ENCODE data around the gene ALDH3A1. TPM values are rescaled to one million over a fixed set of nuclear protein-coding genes. Genes with fewer than 3 reads are reported as not detected.

Gene ALDH3A1
- total and polyA plus RNA-seq, 2 donors (not counting 3 experiments of a cell fraction or from before 2014, with no cell fraction given), result 0.11 to 1.2 TPM

DNA sequence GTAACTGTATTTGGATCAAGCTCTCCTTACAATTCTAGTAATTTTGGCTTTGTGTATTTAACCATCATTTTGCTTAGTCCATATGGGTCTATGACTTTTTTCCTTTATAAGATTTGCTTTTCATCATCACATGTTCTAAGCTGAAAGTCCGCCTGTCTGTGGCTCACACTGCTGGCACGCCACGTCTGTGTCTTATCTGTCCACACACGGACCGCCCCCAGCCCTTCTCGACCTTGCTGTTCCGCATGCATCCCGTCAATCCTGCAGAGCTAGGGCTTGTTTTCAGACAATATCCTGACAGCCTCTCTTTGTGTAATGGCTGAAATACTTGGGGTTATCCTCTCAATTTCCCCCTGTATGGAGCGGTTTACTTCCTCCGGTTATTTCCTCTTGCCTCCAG, 8.4 kb upstream of the ALDH3A1 start:
- BruUV-seq (replicated peaks), result no TSS peak
- Histone ChIP-seq H3K27me3 (ENCODE audit: control insufficient read depth in 2 of 2, insufficient read depth in 2 of 2, low read length in 2 of 2) (no peaks in the 10 kb centered on the region), H3K36me3 (ENCODE audit: control insufficient read depth in 2 of 2, extremely low read depth in 1 of 2, insufficient read depth in 2 of 2, low read length in 2 of 2) (no peaks in the 10 kb centered on the region), H3K4me3 (replicated peaks in 1 of 3; ENCODE audit: insufficient read depth in 1 of 3, low read depth in 1 of 3, low read length in 3 of 3) (no peak overlapping the region), H4K20me1 (replicated peaks; ENCODE audit: control insufficient read depth, extremely low read depth, insufficient read depth, low read length) (no peaks in the 10 kb centered on the region), H3K27ac (ENCODE audit: insufficient read depth, low read depth, low read length) (no peak overlapping the region), H3K4me1 (ENCODE audit: control insufficient read depth, extremely low read depth, insufficient read depth, low read length) (peaks cover 18% of the 10 kb centered on the region), H2AFZ (ENCODE audit: low read depth, low read length) (peak overlapping the region; percentile 17), H3K79me2 (ENCODE audit: control insufficient read depth, insufficient read depth, low read length) (no peaks in the 10 kb centered on the region), H3K9me1 (replicated peaks; ENCODE audit: control insufficient read depth, extremely low read depth, insufficient read depth, low read length) (no peaks in the 10 kb centered on the region), H3K9me3 (replicated peaks; ENCODE audit: control insufficient read depth, insufficient read depth, low read length) (no peaks in the 10 kb centered on the region), H3K9ac (replicated peaks; ENCODE audit: extremely low read depth, insufficient read depth, low read length) (no peak overlapping the region), H3K4me2 (ENCODE audit: insufficient read depth, low read length) (no peak overlapping the region)
- no peak for FAIRE-seq
- DNase-seq (ENCODE audit: low read depth, low spot score), result peak; percentile 25
- intact Hi-C loops (cut with micrococcal nuclease), result no loop called here
- POLR2A ChIA-PET, result no interaction called here
- no peak for TF ChIP-seq EZH2 (IDR thresholded peaks at IDR 0.05; ENCODE audit: borderline replicate concordance, low read depth, low read length, severe bottlenecking)
- TF ChIP-seq, protein P1, sequence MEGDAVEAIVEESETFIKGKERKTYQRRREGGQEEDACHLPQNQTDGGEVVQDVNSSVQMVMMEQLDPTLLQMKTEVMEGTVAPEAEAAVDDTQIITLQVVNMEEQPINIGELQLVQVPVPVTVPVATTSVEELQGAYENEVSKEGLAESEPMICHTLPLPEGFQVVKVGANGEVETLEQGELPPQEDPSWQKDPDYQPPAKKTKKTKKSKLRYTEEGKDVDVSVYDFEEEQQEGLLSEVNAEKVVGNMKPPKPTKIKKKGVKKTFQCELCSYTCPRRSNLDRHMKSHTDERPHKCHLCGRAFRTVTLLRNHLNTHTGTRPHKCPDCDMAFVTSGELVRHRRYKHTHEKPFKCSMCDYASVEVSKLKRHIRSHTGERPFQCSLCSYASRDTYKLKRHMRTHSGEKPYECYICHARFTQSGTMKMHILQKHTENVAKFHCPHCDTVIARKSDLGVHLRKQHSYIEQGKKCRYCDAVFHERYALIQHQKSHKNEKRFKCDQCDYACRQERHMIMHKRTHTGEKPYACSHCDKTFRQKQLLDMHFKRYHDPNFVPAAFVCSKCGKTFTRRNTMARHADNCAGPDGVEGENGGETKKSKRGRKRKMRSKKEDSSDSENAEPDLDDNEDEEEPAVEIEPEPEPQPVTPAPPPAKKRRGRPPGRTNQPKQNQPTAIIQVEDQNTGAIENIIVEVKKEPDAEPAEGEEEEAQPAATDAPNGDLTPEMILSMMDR (IDR thresholded peaks at IDR 0.05; ENCODE audit: extremely low read depth in 1 of 2, insufficient read depth in 1 of 2, low read depth in 1 of 2, low read length in 2 of 2), result no peak
- no peak for TF ChIP-seq POLR2A (IDR thresholded peaks at IDR 0.05; ENCODE audit: low read depth, low read length)
- CTCF ChIA-PET, result interaction anchor here (0.7 to 4.9 kb wide), 2 partner anchors 10 to 11 kb away, joined by 3 to 30 read pairs; no protein-coding TSS in a partner anchor
- dilution Hi-C loops (cut with MboI; ENCODE audit: extremely low pct_ligation_motif_present, low sequenced_read_pairs), result no loop called here

DNA sequence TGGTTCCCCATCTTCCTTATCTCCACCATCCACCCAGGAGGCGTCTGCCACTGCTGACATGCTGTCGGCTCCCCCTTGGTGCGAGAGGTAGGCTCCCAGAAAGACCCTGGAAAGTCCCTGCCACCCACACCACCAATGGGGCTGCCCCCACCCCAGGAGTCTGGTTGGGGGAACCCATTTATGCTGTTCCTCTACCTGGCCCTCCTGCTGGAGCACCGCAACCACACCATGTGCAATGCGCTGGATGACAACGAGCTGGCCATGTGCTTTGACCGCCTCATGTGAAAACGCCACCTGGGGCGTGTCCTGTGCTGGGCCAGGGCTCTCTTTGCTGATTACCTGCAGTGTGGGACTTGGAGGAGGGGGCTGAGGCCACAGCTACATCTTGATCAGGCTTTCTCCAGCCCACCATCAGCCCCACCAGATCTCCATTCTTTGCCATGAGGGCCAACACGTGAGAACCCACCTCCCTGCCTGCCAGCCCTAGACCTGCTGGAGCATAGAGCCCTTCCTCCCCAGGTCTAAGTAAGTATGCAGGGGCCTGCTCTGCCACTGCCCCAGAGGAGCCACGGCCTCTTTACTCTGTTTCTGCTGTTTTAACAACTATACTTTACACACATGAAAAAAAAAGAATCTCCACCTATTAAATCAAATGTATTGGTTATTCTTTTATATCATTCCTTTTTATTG, 7.9 kb upstream of the ALDH3A1 start:
- no peaks in the 10 kb centered on the region for H3K9me3 ChIP-seq (replicated peaks; ENCODE audit: control insufficient read depth, insufficient read depth, low read length)
- BruUV-seq (replicated peaks), result no TSS peak
- H4K20me1 ChIP-seq (replicated peaks; ENCODE audit: control insufficient read depth, extremely low read depth, insufficient read depth, low read length), result no peaks in the 10 kb centered on the region
- dilution Hi-C loops (cut with MboI; ENCODE audit: extremely low pct_ligation_motif_present, low sequenced_read_pairs), result no loop called here
- no peak for FAIRE-seq
- H3K4me3 ChIP-seq (replicated peaks in 1 of 3; ENCODE audit: insufficient read depth in 1 of 3, low read depth in 1 of 3, low read length in 3 of 3), result no peak overlapping the region
- no peak overlapping the region for H2AFZ ChIP-seq (ENCODE audit: low read depth, low read length)
- ChIA-PET CTCF (interaction anchor here (0.6 to 4.9 kb wide), 3 partner anchors 8 to 11 kb away, joined by 3 to 30 read pairs (median 4); no protein-coding TSS in a partner anchor), POLR2A (interaction anchor here (0.5 kb wide), 1 partner anchor 245 kb away, joined by 3 read pairs; no protein-coding TSS in a partner anchor)
- H3K9ac ChIP-seq (replicated peaks; ENCODE audit: extremely low read depth, insufficient read depth, low read length), result no peak overlapping the region
- TF ChIP-seq EZH2 (IDR thresholded peaks at IDR 0.05; ENCODE audit: borderline replicate concordance, low read depth, low read length, severe bottlenecking) (no peak), JUN (IDR thresholded peaks at IDR 0.05; ENCODE audit: borderline replicate concordance, insufficient read depth, insufficient read length, low read depth) (no peak), GATA2 (IDR thresholded peaks at IDR 0.05; ENCODE audit: insufficient read depth, insufficient read length, low read depth, low read length) (no peak), FOS (IDR thresholded peaks at IDR 0.05; ENCODE audit: borderline replicate concordance, insufficient read depth, low read length) (no peak), POLR2AphosphoS5 (IDR thresholded peaks at IDR 0.05; ENCODE audit: insufficient read depth, low read depth, low read length) (no peak), MYC (IDR thresholded peaks at IDR 0.05; ENCODE audit: low read depth, low read length) (no peak), POLR2A (IDR thresholded peaks at IDR 0.05; ENCODE audit: low read depth, low read length) (no peak)
- TF ChIP-seq, protein P1 (IDR thresholded peaks at IDR 0.05; ENCODE audit: extremely low read depth in 1 of 2, insufficient read depth in 1 of 2, low read depth in 1 of 2, low read length in 2 of 2), result no peak
- TF ChIP-seq, protein P2, sequence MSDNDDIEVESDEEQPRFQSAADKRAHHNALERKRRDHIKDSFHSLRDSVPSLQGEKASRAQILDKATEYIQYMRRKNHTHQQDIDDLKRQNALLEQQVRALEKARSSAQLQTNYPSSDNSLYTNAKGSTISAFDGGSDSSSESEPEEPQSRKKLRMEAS (IDR thresholded peaks at IDR 0.05; ENCODE audit: insufficient read depth, insufficient read length), result no peak
- no peaks in the 10 kb centered on the region for H3K9me1 ChIP-seq (replicated peaks; ENCODE audit: control insufficient read depth, extremely low read depth, insufficient read depth, low read length)
- H3K27me3 ChIP-seq (ENCODE audit: control insufficient read depth in 2 of 2, insufficient read depth in 2 of 2, low read length in 2 of 2), result no peaks in the 10 kb centered on the region
- H3K27ac ChIP-seq (ENCODE audit: insufficient read depth, low read depth, low read length), result no peak overlapping the region
- intact Hi-C loops (cut with micrococcal nuclease), result no loop called here
- peaks cover 18% of the 10 kb centered on the region for H3K4me1 ChIP-seq (ENCODE audit: control insufficient read depth, extremely low read depth, insufficient read depth, low read length)
- H3K79me2 ChIP-seq (ENCODE audit: control insufficient read depth, insufficient read depth, low read length), result no peaks in the 10 kb centered on the region
- H3K4me2 ChIP-seq (ENCODE audit: insufficient read depth, low read length), result no peak overlapping the region
- no peak for DNase-seq (ENCODE audit: low read depth, low spot score)
- H3K36me3 ChIP-seq (ENCODE audit: control insufficient read depth in 2 of 2, extremely low read depth in 1 of 2, insufficient read depth in 2 of 2, low read length in 2 of 2), result no peaks in the 10 kb centered on the region

Measured in endothelial cell of umbilical vein (primary cell).